ENCODE measurements around the gene RAB5A. TPM values are rescaled to one million over a fixed set of nuclear protein-coding genes. Genes with fewer than 3 reads are reported as not detected.

Gene RAB5A
- polyA plus RNA-seq, 1 experiment, result 58.7 TPM

- Histone ChIP-seq H3K4me3 (ENCODE audit: low read depth, low read length) (no peak overlapping the region), H3K27ac (ENCODE audit: low read depth, low read length) (no peak overlapping the region), H3K9me3 (ENCODE audit: control insufficient read depth, insufficient read depth, low read length) (no peaks in the 10 kb centered on the region), H3K27me3 (ENCODE audit: control insufficient read depth, insufficient read depth, low read length) (peaks cover 4% of the 10 kb centered on the region)
- no peak for TF ChIP-seq CTCF (IDR thresholded peaks at IDR 0.05; ENCODE audit: low read depth, low read length)
- no peak for DNase-seq (ENCODE audit: low read depth, low spot score)
- ChIA-PET CTCF (no interaction called here), POLR2A (interaction anchor here (0.7 kb wide), 1 partner anchor 19 kb away, joined by 3 read pairs; no protein-coding TSS in a partner anchor)
Observed at GRCh38 chr3:19937459-19938294, 9.2 kb upstream of the RAB5A start.

GRCh38 chr3:19938295-19938627 is 8.6 kb upstream of the RAB5A start:
- CTCF ChIA-PET, result no interaction called here
- POLR2A ChIA-PET, result no interaction called here

GRCh38 chr3:19940643-19941042 is 6.3 kb upstream of the RAB5A start:
- Histone ChIP-seq H3K27me3 (ENCODE audit: control insufficient read depth, insufficient read depth, low read length) (no peaks in the 10 kb centered on the region), H3K9me3 (ENCODE audit: control insufficient read depth, insufficient read depth, low read length) (no peaks in the 10 kb centered on the region), H3K27ac (ENCODE audit: low read depth, low read length) (no peak overlapping the region), H3K4me3 (ENCODE audit: low read depth, low read length) (no peak overlapping the region)
- CTCF ChIA-PET, result no interaction called here
- TF ChIP-seq CTCF (IDR thresholded peaks at IDR 0.05; ENCODE audit: low read depth, low read length), result no peak
- DNase-seq (ENCODE audit: low read depth, low spot score), result no peak
- POLR2A ChIA-PET, result no interaction called here

More at GRCh38 chr3:19938295-19938627, 8.6 kb upstream of the RAB5A start:
- DNase-seq (ENCODE audit: low read depth, low spot score), result no peak
- no peak for TF ChIP-seq CTCF (IDR thresholded peaks at IDR 0.05; ENCODE audit: low read depth, low read length)
- H3K27me3 ChIP-seq (ENCODE audit: control insufficient read depth, insufficient read depth, low read length), result peaks cover 4% of the 10 kb centered on the region
- no peak overlapping the region for H3K4me3 ChIP-seq (ENCODE audit: low read depth, low read length)
- no peak overlapping the region for H3K27ac ChIP-seq (ENCODE audit: low read depth, low read length)
- H3K9me3 ChIP-seq (ENCODE audit: control insufficient read depth, insufficient read depth, low read length), result no peaks in the 10 kb centered on the region

GRCh38 chr3:19945534-19945933 is 1.4 kb upstream of the RAB5A start:
- ChIA-PET POLR2A (interaction anchor here (0.7 kb wide), 1 partner anchor 36 kb away, joined by 3 read pairs; no protein-coding TSS in a partner anchor), CTCF (interaction anchor here (1.5 kb wide), 1 partner anchor 78 kb away, joined by 3 read pairs; no protein-coding TSS in a partner anchor)
- TF ChIP-seq CTCF (IDR thresholded peaks at IDR 0.05; ENCODE audit: low read depth, low read length), result no peak
- DNase-seq (ENCODE audit: low read depth, low spot score), result no peak
- Histone ChIP-seq H3K4me3 (ENCODE audit: low read depth, low read length) (no peak overlapping the region), H3K27ac (ENCODE audit: low read depth, low read length) (no peak overlapping the region), H3K27me3 (ENCODE audit: control insufficient read depth, insufficient read depth, low read length) (no peaks in the 10 kb centered on the region), H3K9me3 (ENCODE audit: control insufficient read depth, insufficient read depth, low read length) (peaks cover 3% of the 10 kb centered on the region; the same call in 1 of the 2 replicates)

Data from AG04450 (cell line).